Measurements from ENCODE around the gene HOXD8. TPM values are rescaled to one million over a fixed set of nuclear protein-coding genes. Genes with fewer than 3 reads are reported as not detected.

HOXD8 gene
- total RNA-seq, 1 donor from 2014 or later, result not detected

GRCh38 chr2:176092270-176093144 lies 37.0 kb upstream of the HOXD8 start, which contains the start of gene HOXD13:
Gene HOXD13 (plus strand): TSS chr2:176092721. CDS start chr2:176092891, 170 bp downstream.
- no peak for DNase-seq (ENCODE audit: low spot score)
- Mint-ChIP-seq H3K27ac (ENCODE audit: unreplicated experiment) (no peak within 1 kb of the TSS), H3K9me3 (ENCODE audit: low read depth) (no peaks in the 10 kb centered on the region), H3K36me3 (ENCODE audit: low read depth) (peaks cover 2% of the 10 kb centered on the region), H3K4me3 (ENCODE audit: unreplicated experiment) (peak within 1 kb of the TSS; percentile 54), H3K27me3 (ENCODE audit: low read depth) (peaks cover 90% of the 10 kb centered on the region), H3K4me1 (ENCODE audit: low read depth) (peaks cover 31% of the 10 kb centered on the region)
- no peak for TF ChIP-seq CTCF (IDR thresholded peaks at IDR 0.05)

- H3K36me3 Mint-ChIP-seq (ENCODE audit: low read depth), result peaks cover 3% of the 10 kb centered on the region
- H3K27me3 Mint-ChIP-seq (ENCODE audit: low read depth), result peaks cover 90% of the 10 kb centered on the region
- DNase-seq (ENCODE audit: low spot score), result no peak
- peaks cover 31% of the 10 kb centered on the region for H3K4me1 Mint-ChIP-seq (ENCODE audit: low read depth)
- no peaks in the 10 kb centered on the region for H3K9me3 Mint-ChIP-seq (ENCODE audit: low read depth)
- peak overlapping the region; percentile 54 for H3K4me3 Mint-ChIP-seq (ENCODE audit: unreplicated experiment)
- no peak overlapping the region for H3K27ac Mint-ChIP-seq (ENCODE audit: unreplicated experiment)
- TF ChIP-seq CTCF (IDR thresholded peaks at IDR 0.05), result peak; percentile 48
Observed at GRCh38 chr2:176093145-176093897, 36.2 kb upstream of the HOXD8 start.

- Mint-ChIP-seq H3K4me3 (ENCODE audit: unreplicated experiment) (no peak overlapping the region), H3K27ac (ENCODE audit: unreplicated experiment) (no peak overlapping the region), H3K27me3 (ENCODE audit: low read depth) (peaks cover 88% of the 10 kb centered on the region), H3K4me1 (ENCODE audit: low read depth) (peaks cover 29% of the 10 kb centered on the region), H3K9me3 (ENCODE audit: low read depth) (no peaks in the 10 kb centered on the region), H3K36me3 (ENCODE audit: low read depth) (peaks cover 3% of the 10 kb centered on the region)
- no peak for DNase-seq (ENCODE audit: low spot score)
- TF ChIP-seq CTCF (IDR thresholded peaks at IDR 0.05), result no peak
Observed at GRCh38 chr2:176093898-176094249, 35.6 kb upstream of the HOXD8 start.

- peaks cover 88% of the 10 kb centered on the region for H3K27me3 Mint-ChIP-seq (ENCODE audit: low read depth)
Observed at GRCh38 chr2:176094349-176094748, 35.2 kb upstream of the HOXD8 start.

More at GRCh38 chr2:176094349-176094748, 35.2 kb upstream of the HOXD8 start:
- no peak overlapping the region for H3K27ac Mint-ChIP-seq (ENCODE audit: unreplicated experiment)
- H3K36me3 Mint-ChIP-seq (ENCODE audit: low read depth), result peaks cover 3% of the 10 kb centered on the region
- H3K4me1 Mint-ChIP-seq (ENCODE audit: low read depth), result peaks cover 29% of the 10 kb centered on the region
- no peak overlapping the region for H3K4me3 Mint-ChIP-seq (ENCODE audit: unreplicated experiment)
- DNase-seq (ENCODE audit: low spot score), result no peak
- no peaks in the 10 kb centered on the region for H3K9me3 Mint-ChIP-seq (ENCODE audit: low read depth)
- no peak for TF ChIP-seq CTCF (IDR thresholded peaks at IDR 0.05)
